SK-N-SH (cell line): Measurements from ENCODE around the gene SRGAP1. TPM values are rescaled to one million over a fixed set of nuclear protein-coding genes. Genes with fewer than 3 reads are reported as not detected.

Experiments
- CTCF ChIA-PET: fragments of 300-600, 350-600 bp; formaldehyde crosslinking; extraction: SDS; loops from one replicate; lab custom pipeline; 2021; lab: Yijun Ruan, JAX
- POLR2A ChIA-PET: fragments of 350-600 bp; sonication (Branson Sonifier 250); formaldehyde crosslinking; extraction: SDS; loops from one replicate; lab custom pipeline; 2020; ENCODE audit warnings: antibody characterized with exemption, inconsistent platforms; lab: Yijun Ruan, JAX
- DNase-seq: peaks from one replicate; pipeline ENCODE4 v3.0.0; 2012
- H2AFZ ChIP-seq: fragments of 200-600 bp; sonication (generic); 2 replicates; pipeline ENCODE4 v1.8.1; 2016; ENCODE audit warnings: antibody characterized with exemption, mild to moderate bottlenecking, low read depth
- H3F3A ChIP-seq: fragments of 200-600 bp; sonication (generic); replicated peaks from 2 replicates; pipeline ENCODE3; 2016; ENCODE audit warnings: antibody characterized with exemption, mild to moderate bottlenecking; ENCODE audit not compliant: insufficient read depth
- H3K27ac ChIP-seq, 2 experiments: fragments of 200-500 bp in 1 of 2; fragments of 200-600 bp in 1 of 2; sonication (Bioruptor generic) in 1 of 2; sonication (generic), shearing (Covaris generic) in 1 of 2; 2 replicates each; pipeline versions ENCODE4 v1.5.1 to v1.6.1; 2014 to 2016; ENCODE audit warnings: low read depth in 2 of 2, inconsistent platforms in 1 of 2, low read length in 1 of 2, mild to moderate bottlenecking in 1 of 2, mixed read lengths in 1 of 2
- H3K27me3 ChIP-seq: fragments of 200-600 bp; sonication (generic), shearing (Covaris generic); 2 replicates; pipeline ENCODE4 v1.6.1; 2016; ENCODE audit warnings: mixed run types; ENCODE audit not compliant: insufficient read depth
- H3K36me3 ChIP-seq, 2 experiments: fragments of 200-500 bp in 1 of 2; fragments of 200-600 bp in 1 of 2; sonication (Bioruptor generic) in 1 of 2; sonication (generic) in 1 of 2; replicated peaks in 1 of 2; 2 replicates each; pipeline versions ENCODE3 to v1.5.1; 2014 to 2016; ENCODE audit warnings: low read length in 1 of 2, mild to moderate bottlenecking in 1 of 2; ENCODE audit not compliant: insufficient read depth in 2 of 2, control insufficient read depth in 1 of 2
- H3K4me1 ChIP-seq, 2 experiments: fragments of 200-500 bp in 1 of 2; fragments of 200-600 bp in 1 of 2; sonication (Bioruptor generic) in 1 of 2; sonication (generic), shearing (Covaris generic) in 1 of 2; 2 replicates each; pipeline versions ENCODE4 v1.5.1 to v1.6.1; 2014 to 2016; ENCODE audit warnings: low read depth in 1 of 2, low read length in 1 of 2, mixed run types in 1 of 2; ENCODE audit not compliant: insufficient read depth in 2 of 2, control insufficient read depth in 1 of 2
- H3K4me2 ChIP-seq: fragments of 200-600 bp; sonication (generic), shearing (Covaris generic); 2 replicates; pipeline ENCODE4 v1.6.1; 2017; ENCODE audit warnings: mixed run types
- H3K4me3 ChIP-seq, 2 experiments: fragments of 200-500 bp in 1 of 2; fragments of 200-600 bp in 1 of 2; sonication (Bioruptor generic) in 1 of 2; sonication (generic), shearing (Covaris generic) in 1 of 2; 2 replicates each; pipeline versions ENCODE4 v1.5.1 to v1.8.1; 2014 to 2016; ENCODE audit warnings: low read depth in 2 of 2, inconsistent platforms in 1 of 2, low read length in 1 of 2, mild to moderate bottlenecking in 1 of 2, mixed read lengths in 1 of 2, moderate library complexity in 1 of 2
- H3K79me2 ChIP-seq: fragments of 200-600 bp; sonication (generic); 2 replicates; pipeline ENCODE4 v1.8.1; 2017; ENCODE audit warnings: mild to moderate bottlenecking; ENCODE audit not compliant: insufficient read depth
- H3K9ac ChIP-seq: fragments of 200-600 bp; sonication (generic); 2 replicates; pipeline ENCODE4 v1.6.1; 2017; ENCODE audit warnings: mixed run types
- H3K9me2 ChIP-seq: fragments of 200-600 bp; sonication (generic); 2 replicates; pipeline ENCODE4 v1.6.1; 2017; ENCODE audit warnings: mixed run types
- H3K9me3 ChIP-seq: fragments of 200-600 bp; sonication (generic); 2 replicates; pipeline ENCODE4 v1.6.1; 2017; ENCODE audit warnings: mixed run types, mild to moderate bottlenecking, moderate library complexity
- H4K20me1 ChIP-seq: fragments of 200-600 bp; sonication (generic); 2 replicates; pipeline ENCODE4 v1.6.1; 2017; ENCODE audit warnings: mild to moderate bottlenecking, mixed run types; ENCODE audit not compliant: insufficient read depth
- CHD2 ChIP-seq: fragments of 150-350 bp; IDR thresholded peaks from 2 replicates; pipeline ENCODE4 v1.6.1; 2018; ENCODE audit warnings: low read length; ENCODE audit not compliant: partially characterized antibody
- CTCF ChIP-seq: fragments of 200-600 bp; sonication (generic); IDR thresholded peaks from 2 replicates; pipeline ENCODE4 v1.6.1; 2017; ENCODE audit warnings: antibody characterized with exemption, mild to moderate bottlenecking, moderate library complexity
- ELF1 ChIP-seq: IDR thresholded peaks from 2 replicates; pipeline ENCODE4 v1.4.0; 2012
- EZH2phosphoT487 ChIP-seq: fragments of 200-600 bp; sonication (generic); IDR thresholded peaks from 2 replicates; pipeline ENCODE4 v1.6.1; 2017; ENCODE audit warnings: low read depth, mixed run types, mild to moderate bottlenecking, antibody characterized with exemption, moderate library complexity, borderline replicate concordance
- FOSL2 ChIP-seq: IDR thresholded peaks from 2 replicates; pipeline ENCODE4 v1.4.0; 2012; ENCODE audit warnings: low read depth, mild to moderate bottlenecking, moderate library complexity, borderline replicate concordance
- FOXJ3 ChIP-seq: sonication (generic); formaldehyde crosslinking; IDR thresholded peaks from 2 replicates; pipeline ENCODE4 v1.5.1; 2020; ENCODE audit warnings: mild to moderate bottlenecking, missing genetic modification reagents
- FOXM1 ChIP-seq: IDR thresholded peaks from 2 replicates; pipeline ENCODE4 v1.4.0; 2012; ENCODE audit warnings: low read depth, mild to moderate bottlenecking
- GATA2 ChIP-seq: sonication (generic); formaldehyde crosslinking; IDR thresholded peaks from 2 replicates; pipeline ENCODE4 v1.5.0; 2020; ENCODE audit warnings: mild to moderate bottlenecking, missing genetic modification reagents
- IRF3 ChIP-seq: fragments of 150-350 bp; IDR thresholded peaks from 2 replicates; pipeline ENCODE4 v1.6.1; 2016; ENCODE audit warnings: mild to moderate bottlenecking, low read depth, low read length
- MEF2A ChIP-seq: IDR thresholded peaks from 2 replicates; pipeline ENCODE4 v1.4.0; 2012; ENCODE audit warnings: low read depth, borderline replicate concordance
- RCOR1 ChIP-seq: fragments of 150-350 bp; IDR thresholded peaks from 2 replicates; pipeline ENCODE4 v1.6.1; 2017; ENCODE audit warnings: antibody characterized with exemption, low read length
- RFX5 ChIP-seq: IDR thresholded peaks from 2 replicates; pipeline ENCODE4 v1.6.1; 2012; ENCODE audit warnings: mild to moderate bottlenecking, improper control_type of control experiment, low read length
- RXRA ChIP-seq: IDR thresholded peaks from 2 replicates; pipeline ENCODE4 v1.4.0; 2012; ENCODE audit warnings: low read depth, mild to moderate bottlenecking, borderline replicate concordance
- SIN3A ChIP-seq: IDR thresholded peaks from 2 replicates; pipeline ENCODE4 v1.6.1; 2012; ENCODE audit warnings: low read depth, mild to moderate bottlenecking, low read length, moderate library complexity, borderline replicate concordance
- SMC3 ChIP-seq: IDR thresholded peaks from 2 replicates; pipeline ENCODE4 v1.6.1; 2012; ENCODE audit warnings: low read depth, low read length, improper control_type of control experiment
- TAF1 ChIP-seq: IDR thresholded peaks from 2 replicates; pipeline ENCODE4 v1.6.1; 2012; ENCODE audit warnings: low read depth, mild to moderate bottlenecking, low read length, moderate library complexity, borderline replicate concordance
- TEAD4 ChIP-seq: IDR thresholded peaks from 2 replicates; pipeline ENCODE4 v1.4.0; 2012; ENCODE audit warnings: mild to moderate bottlenecking, borderline replicate concordance; ENCODE audit not compliant: insufficient read depth
- YY1 ChIP-seq: IDR thresholded peaks from 2 replicates; pipeline ENCODE4 v1.4.0; 2012; ENCODE audit warnings: low read depth, mild to moderate bottlenecking
- WGBS: methylation state at CpG from one replicate; pipeline ENCODE4 v1.1.6; 2017; ENCODE audit warnings: low lambda C conversion rate; 5-methylcytosine and 5-hydroxymethylcytosine counted together
- polyA plus RNA-seq, 3 experiments: library from polyadenylated mRNA; depleted of rRNA; stranded (reverse); fragments of >200 nt; gene quantifications; 2 replicates each; pipeline ENCODE4 v1.2.3, GENCODE V29; 2012
- TF ChIP-seq, protein P1 (sequence below): IDR thresholded peaks from 2 replicates; pipeline ENCODE4 v1.4.0; 2012; ENCODE audit warnings: low read depth, borderline replicate concordance
- TF ChIP-seq, protein P2 (sequence below): IDR thresholded peaks from 2 replicates; pipeline ENCODE4 v1.6.1; 2012; ENCODE audit warnings: mild to moderate bottlenecking, low read depth, low read length, moderate library complexity

The SRGAP1 gene
- polyA plus RNA-seq, 1 of the 3 experiments (the other 2 are of a cell fraction), result 2.6 TPM

DNA sequence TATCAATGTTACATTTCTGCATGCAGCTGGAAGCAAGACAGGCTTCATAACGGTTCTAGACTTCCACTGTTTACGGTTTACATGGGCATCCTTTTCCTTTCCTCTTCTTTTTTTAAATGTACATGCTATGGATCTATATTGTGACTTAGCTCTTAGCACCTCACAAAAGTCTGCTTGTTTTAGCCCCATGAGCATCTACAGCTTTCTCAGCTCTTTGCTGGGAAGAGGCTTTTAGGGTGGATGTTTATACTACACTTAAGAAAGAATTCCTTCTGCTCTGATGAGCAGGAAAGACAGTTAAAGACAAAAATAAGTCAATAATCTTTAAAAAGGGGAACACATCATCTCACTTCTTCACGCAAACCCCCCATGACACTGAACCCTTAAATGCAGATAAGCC is 326.2 kb downstream of the SRGAP1 start:
- H3K9me3 ChIP-seq, result no peaks in the 10 kb centered on the region
- no peaks in the 10 kb centered on the region for H3K27me3 ChIP-seq
- H3K9me2 ChIP-seq, result no peaks in the 10 kb centered on the region
- ChIA-PET CTCF (interaction anchor here (0.9 to 1.8 kb wide), 3 partner anchors 11 to 344 kb away, joined by 3 to 5 read pairs (median 4); partner anchors contain the start of gene SRGAP1), POLR2A (no interaction called here)
- H2AFZ ChIP-seq, result peak overlapping the region; percentile 74
- no peaks in the 10 kb centered on the region for H3K36me3 ChIP-seq
- H3K9ac ChIP-seq, result no peak overlapping the region
- H3K4me1 ChIP-seq, result peaks cover 2 to 25% of the 10 kb centered on the region in 2 experiments; a peak in 2 of 4 replicates
- no peaks in the 10 kb centered on the region for H4K20me1 ChIP-seq
- H3F3A ChIP-seq, result peaks cover 18% of the 10 kb centered on the region
- 82% methylated on average over 3 of the region's 3 CpGs for WGBS
- H3K4me3 ChIP-seq, result no peak overlapping the region
- H3K4me2 ChIP-seq, result peak overlapping the region; percentile 6; the same call in 1 of the 2 replicates
- no peak for TF ChIP-seq SIN3A
- TF ChIP-seq GATA2 (CRISPR knock-in tag), result no peak
- TF ChIP-seq RFX5, result no peak
- TF ChIP-seq MEF2A, result no peak
- no peak for TF ChIP-seq ELF1
- no peak for TF ChIP-seq FOSL2
- TF ChIP-seq, protein P1, sequence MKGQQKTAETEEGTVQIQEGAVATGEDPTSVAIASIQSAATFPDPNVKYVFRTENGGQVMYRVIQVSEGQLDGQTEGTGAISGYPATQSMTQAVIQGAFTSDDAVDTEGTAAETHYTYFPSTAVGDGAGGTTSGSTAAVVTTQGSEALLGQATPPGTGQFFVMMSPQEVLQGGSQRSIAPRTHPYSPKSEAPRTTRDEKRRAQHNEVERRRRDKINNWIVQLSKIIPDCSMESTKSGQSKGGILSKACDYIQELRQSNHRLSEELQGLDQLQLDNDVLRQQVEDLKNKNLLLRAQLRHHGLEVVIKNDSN, result no peak
- TF ChIP-seq RXRA, result no peak
- no peak for TF ChIP-seq FOXM1
- no peak for TF ChIP-seq TEAD4
- TF ChIP-seq TAF1, result no peak
- no peak for TF ChIP-seq IRF3
- TF ChIP-seq CTCF, result no peak
- TF ChIP-seq FOXJ3, result no peak
- TF ChIP-seq CHD2, result no peak
- TF ChIP-seq, protein P2, sequence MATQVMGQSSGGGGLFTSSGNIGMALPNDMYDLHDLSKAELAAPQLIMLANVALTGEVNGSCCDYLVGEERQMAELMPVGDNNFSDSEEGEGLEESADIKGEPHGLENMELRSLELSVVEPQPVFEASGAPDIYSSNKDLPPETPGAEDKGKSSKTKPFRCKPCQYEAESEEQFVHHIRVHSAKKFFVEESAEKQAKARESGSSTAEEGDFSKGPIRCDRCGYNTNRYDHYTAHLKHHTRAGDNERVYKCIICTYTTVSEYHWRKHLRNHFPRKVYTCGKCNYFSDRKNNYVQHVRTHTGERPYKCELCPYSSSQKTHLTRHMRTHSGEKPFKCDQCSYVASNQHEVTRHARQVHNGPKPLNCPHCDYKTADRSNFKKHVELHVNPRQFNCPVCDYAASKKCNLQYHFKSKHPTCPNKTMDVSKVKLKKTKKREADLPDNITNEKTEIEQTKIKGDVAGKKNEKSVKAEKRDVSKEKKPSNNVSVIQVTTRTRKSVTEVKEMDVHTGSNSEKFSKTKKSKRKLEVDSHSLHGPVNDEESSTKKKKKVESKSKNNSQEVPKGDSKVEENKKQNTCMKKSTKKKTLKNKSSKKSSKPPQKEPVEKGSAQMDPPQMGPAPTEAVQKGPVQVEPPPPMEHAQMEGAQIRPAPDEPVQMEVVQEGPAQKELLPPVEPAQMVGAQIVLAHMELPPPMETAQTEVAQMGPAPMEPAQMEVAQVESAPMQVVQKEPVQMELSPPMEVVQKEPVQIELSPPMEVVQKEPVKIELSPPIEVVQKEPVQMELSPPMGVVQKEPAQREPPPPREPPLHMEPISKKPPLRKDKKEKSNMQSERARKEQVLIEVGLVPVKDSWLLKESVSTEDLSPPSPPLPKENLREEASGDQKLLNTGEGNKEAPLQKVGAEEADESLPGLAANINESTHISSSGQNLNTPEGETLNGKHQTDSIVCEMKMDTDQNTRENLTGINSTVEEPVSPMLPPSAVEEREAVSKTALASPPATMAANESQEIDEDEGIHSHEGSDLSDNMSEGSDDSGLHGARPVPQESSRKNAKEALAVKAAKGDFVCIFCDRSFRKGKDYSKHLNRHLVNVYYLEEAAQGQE, result no peak
- TF ChIP-seq EZH2phosphoT487, result no peak
- TF ChIP-seq RCOR1, result no peak
- TF ChIP-seq SMC3, result no peak
- TF ChIP-seq YY1, result no peak
- no peaks in the 10 kb centered on the region for H3K79me2 ChIP-seq
- DNase-seq, result no peak
- peak overlapping the region in 1 of 2 experiments; percentile 71; a peak in 2 of 4 replicates for H3K27ac ChIP-seq
